ENCODE measurements around the gene CCNY.

- TF ChIP-seq CTCF (IDR thresholded peaks at IDR 0.05; ENCODE audit: poor library complexity) = no peak
- TF ChIP-seq EZH2phosphoT487 (IDR thresholded peaks at IDR 0.05; ENCODE audit: low read depth, severe bottlenecking, unreplicated experiment) = no peak
- TF ChIP-seq EZH2 (IDR thresholded peaks at IDR 0.05; ENCODE audit: borderline replicate concordance) = no peak
These were observed 29.5 kb upstream of the CCNY start for GRCh38 chr10:35306852-35307251.

Data from hepatocyte (in vitro differentiated cells).